HepG2 (cell line): Measurements from ENCODE around the gene DCST2. TPM values are rescaled to one million over a fixed set of nuclear protein-coding genes. Genes with fewer than 3 reads are reported as not detected.

Experiments used
- AGO1 ChIP-seq: fragments of 200-400 bp; formaldehyde crosslinking; IDR thresholded peaks from 2 replicates; pipeline ENCODE4 v1.6.1; 2017; ENCODE audit warnings: mild to moderate bottlenecking, low read depth, low read length, moderate library complexity; ENCODE audit not compliant: poor library complexity, severe bottlenecking
- CEBPG ChIP-seq: IDR thresholded peaks from 2 replicates; pipeline ENCODE4 v1.6.1; 2016
- GATAD2A ChIP-seq: IDR thresholded peaks from 2 replicates; pipeline ENCODE4 v1.6.1; 2016
- HDAC1 ChIP-seq: sonication (generic); formaldehyde crosslinking; IDR thresholded peaks from 2 replicates; pipeline ENCODE4 v1.5.1; 2020; ENCODE audit warnings: mild to moderate bottlenecking, missing genetic modification reagents
- HES4 ChIP-seq: sonication (generic); formaldehyde crosslinking; IDR thresholded peaks from 2 replicates; pipeline ENCODE4 v1.9.0; 2021; ENCODE audit warnings: mild to moderate bottlenecking, missing genetic modification reagents, borderline replicate concordance
- HNRNPLL ChIP-seq: fragments of 200-400 bp; formaldehyde crosslinking; IDR thresholded peaks from 2 replicates; pipeline ENCODE4 v1.6.1; 2017; ENCODE audit warnings: mild to moderate bottlenecking, low read depth, low read length; ENCODE audit not compliant: poor library complexity, severe bottlenecking
- RARA ChIP-seq: IDR thresholded peaks from 2 replicates; pipeline ENCODE4 v1.6.1; 2016; ENCODE audit warnings: missing genetic modification reagents, missing compliant biosample characterization
- SAP130 ChIP-seq: IDR thresholded peaks from 2 replicates; pipeline ENCODE4 v1.6.1; 2016; ENCODE audit warnings: low read depth
- SNAPC2 ChIP-seq: sonication (generic); formaldehyde crosslinking; IDR thresholded peaks from 2 replicates; pipeline ENCODE4 v1.8.1; 2022; ENCODE audit warnings: mild to moderate bottlenecking, missing genetic modification reagents
- TBX3 ChIP-seq: fragments of 450-650 bp; IDR thresholded peaks from 2 replicates; pipeline ENCODE4 v1.6.1; 2017; ENCODE audit warnings: antibody characterized with exemption, mild to moderate bottlenecking, inconsistent platforms, borderline replicate concordance
- TMF1 ChIP-seq: sonication (generic); formaldehyde crosslinking; IDR thresholded peaks from 2 replicates; pipeline ENCODE4 v1.8.1; 2022; ENCODE audit warnings: low read depth, missing genetic modification reagents
- ZBTB38 ChIP-seq: sonication (generic); formaldehyde crosslinking; IDR thresholded peaks from 2 replicates; pipeline ENCODE4 v1.5.1; 2020; ENCODE audit warnings: mild to moderate bottlenecking, missing genetic modification reagents
- ZNF225 ChIP-seq: sonication (generic); formaldehyde crosslinking; IDR thresholded peaks from 2 replicates; pipeline ENCODE4 v1.4.0; 2020; ENCODE audit warnings: mild to moderate bottlenecking, missing genetic modification reagents
- ZNF230 ChIP-seq: sonication (generic); formaldehyde crosslinking; IDR thresholded peaks from 2 replicates; pipeline ENCODE4 v1.4.0; 2020; ENCODE audit warnings: mild to moderate bottlenecking, missing genetic modification reagents
- ZNF264 ChIP-seq: sonication (generic); formaldehyde crosslinking; IDR thresholded peaks from 2 replicates; pipeline ENCODE4 v1.4.0; 2020; ENCODE audit warnings: missing genetic modification reagents
- ZNF3 ChIP-seq: IDR thresholded peaks from 2 replicates; pipeline ENCODE4 v1.7.0; 2017; ENCODE audit warnings: inconsistent platforms
- ZNF570 ChIP-seq: sonication (generic); formaldehyde crosslinking; IDR thresholded peaks from 2 replicates; pipeline ENCODE4 v1.4.0; 2020; ENCODE audit warnings: mild to moderate bottlenecking, missing genetic modification reagents, borderline replicate concordance
- ZNF747 ChIP-seq: sonication (generic); formaldehyde crosslinking; IDR thresholded peaks from 2 replicates; pipeline ENCODE4 v1.8.1; 2023; ENCODE audit warnings: missing genetic modification reagents, mild to moderate bottlenecking, borderline replicate concordance
- ZNF761 ChIP-seq: sonication (generic); formaldehyde crosslinking; conservative IDR thresholded peaks from 2 replicates; pipeline ENCODE4 v1.4.0; 2020; ENCODE audit warnings: mild to moderate bottlenecking, missing genetic modification reagents
- ZNF772 ChIP-seq: sonication (generic); formaldehyde crosslinking; IDR thresholded peaks from 2 replicates; pipeline ENCODE4 v1.5.0; 2020; ENCODE audit warnings: mild to moderate bottlenecking, missing genetic modification reagents
- polyA plus RNA-seq, 8 experiments: library from polyadenylated mRNA; depleted of rRNA in 3 of 8; stranded (reverse) in 7 of 8; unstranded in 1 of 8; fragments of >200 nt; fragmentation: Illumina TruSeq in 4 of 8; extraction: Trizol in 4 of 8; gene quantifications; 2 replicates each; pipeline versions ENCODE4 v1.2.1 to v1.2.3, GENCODE V29; 2011 to 2016; ENCODE audit warnings: low read depth in 4 of 8, missing spikeins in 1 of 8, mixed read lengths in 1 of 8; ENCODE audit not compliant: insufficient read depth in 1 of 8
- total RNA-seq, 5 experiments: library from RNA; depleted of rRNA; stranded (reverse); fragments of >200 nt; fragmentation: Illumina TruSeq; extraction: Trizol; gene quantifications; 2 replicates each; pipeline ENCODE4 v1.2.3, GENCODE V29; 2016; ENCODE audit warnings: low read depth in 1 of 5
- TF ChIP-seq, protein P1 (sequence below): sonication (generic); formaldehyde crosslinking; IDR thresholded peaks from 2 replicates; pipeline ENCODE4 v1.4.0; 2020; ENCODE audit warnings: mild to moderate bottlenecking, missing genetic modification reagents
- TF ChIP-seq, protein P2 (sequence below): IDR thresholded peaks from 2 replicates; pipeline ENCODE4 v1.6.1; 2016; ENCODE audit warnings: missing compliant biosample characterization, missing genetic modification reagents, borderline replicate concordance
- TF ChIP-seq, protein P3 (sequence below): sonication (generic); formaldehyde crosslinking; IDR thresholded peaks from 2 replicates; pipeline ENCODE4 v1.5.0; 2020; ENCODE audit warnings: mild to moderate bottlenecking, missing genetic modification reagents
- TF ChIP-seq, protein P4 (sequence below): sonication (generic); formaldehyde crosslinking; IDR thresholded peaks from 2 replicates; pipeline ENCODE4 v1.5.1; 2020; ENCODE audit warnings: mild to moderate bottlenecking, missing genetic modification reagents, moderate library complexity

DCST2 gene
- total and polyA plus RNA-seq, 2 of the 13 experiments (the other 11 are each of a cell fraction or from before 2014, with no cell fraction given): 0.74 TPM; not detected in 1

DNA sequence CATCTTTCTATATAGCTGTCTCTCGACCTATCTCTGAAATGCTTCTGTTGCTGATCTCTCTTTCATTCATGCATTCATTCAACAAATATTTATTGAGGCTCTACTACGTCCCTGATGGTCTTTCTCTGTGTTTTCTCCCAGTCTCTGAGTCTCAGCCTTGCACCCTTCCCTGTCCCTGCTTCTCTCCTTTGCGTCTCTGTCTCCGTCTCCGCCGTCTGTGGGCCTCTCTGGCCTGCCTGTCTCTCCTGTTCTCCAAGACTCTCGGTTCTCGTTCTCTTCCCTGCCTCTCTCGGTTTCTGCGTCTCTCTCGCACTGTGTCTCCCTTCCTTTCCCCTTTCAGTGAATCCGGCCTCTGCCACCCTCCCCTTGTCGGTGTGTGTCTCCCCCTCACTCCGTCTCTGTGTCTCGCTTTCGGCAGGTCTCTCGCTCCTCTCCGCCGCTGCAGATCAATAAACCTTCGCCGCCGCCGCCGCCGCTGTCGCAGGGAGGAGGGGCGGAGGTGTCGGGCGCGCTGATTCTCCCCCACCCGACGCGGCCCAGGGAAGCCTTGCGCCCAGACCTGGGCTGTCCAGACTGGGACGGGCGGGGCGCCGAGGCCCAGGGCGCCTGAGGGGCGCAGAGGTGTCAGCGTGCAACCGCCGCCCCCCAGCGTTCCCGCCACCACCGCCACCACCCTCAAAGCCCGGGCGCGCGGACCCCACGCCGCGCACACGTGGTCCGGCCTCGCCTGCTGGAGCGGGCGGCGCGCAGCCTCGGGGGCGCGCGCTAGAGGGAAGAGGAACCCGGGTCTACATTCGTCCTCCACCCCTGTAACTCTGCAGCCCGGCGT, 48.1 kb upstream of the DCST2 start (continued):
- TF ChIP-seq ZNF747 (CRISPR knock-in tag) (no peak), ZNF3 (CRISPR knock-in tag) (peak; percentile 89), ZNF225 (CRISPR knock-in tag) (no peak), CEBPG (CRISPR knock-in tag) (no peak), ZNF761 (0 out of 2 replicates have a peak, but pooled peaks have one; percentile 36), ZNF264 (CRISPR knock-in tag) (no peak), HES4 (CRISPR knock-in tag) (no peak), TMF1 (CRISPR knock-in tag) (0 out of 2 replicates have a peak, but pooled peaks have one; percentile 65), TBX3 (no peak), ZNF772 (no peak), ZNF570 (CRISPR knock-in tag) (no peak), ZBTB38 (CRISPR knock-in tag) (0 out of 2 replicates have a peak, but pooled peaks have one; percentile 24), GATAD2A (CRISPR knock-in tag) (0 out of 2 replicates have a peak, but pooled peaks have one; percentile 13), SNAPC2 (CRISPR knock-in tag) (no peak), RARA (CRISPR knock-in tag) (0 out of 2 replicates have a peak, but pooled peaks have one; percentile 3), HNRNPLL (peak; percentile 9), SAP130 (peak; percentile 10; the same call in 1 of the 2 replicates), ZNF230 (CRISPR knock-in tag) (no peak), HDAC1 (0 out of 2 replicates have a peak, but pooled peaks have one; percentile 12), AGO1 (no peak)
- TF ChIP-seq, protein P1, sequence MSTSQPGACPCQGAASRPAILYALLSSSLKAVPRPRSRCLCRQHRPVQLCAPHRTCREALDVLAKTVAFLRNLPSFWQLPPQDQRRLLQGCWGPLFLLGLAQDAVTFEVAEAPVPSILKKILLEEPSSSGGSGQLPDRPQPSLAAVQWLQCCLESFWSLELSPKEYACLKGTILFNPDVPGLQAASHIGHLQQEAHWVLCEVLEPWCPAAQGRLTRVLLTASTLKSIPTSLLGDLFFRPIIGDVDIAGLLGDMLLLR: peak; percentile 41; the same call in 1 of the 2 replicates
- TF ChIP-seq, protein P2, sequence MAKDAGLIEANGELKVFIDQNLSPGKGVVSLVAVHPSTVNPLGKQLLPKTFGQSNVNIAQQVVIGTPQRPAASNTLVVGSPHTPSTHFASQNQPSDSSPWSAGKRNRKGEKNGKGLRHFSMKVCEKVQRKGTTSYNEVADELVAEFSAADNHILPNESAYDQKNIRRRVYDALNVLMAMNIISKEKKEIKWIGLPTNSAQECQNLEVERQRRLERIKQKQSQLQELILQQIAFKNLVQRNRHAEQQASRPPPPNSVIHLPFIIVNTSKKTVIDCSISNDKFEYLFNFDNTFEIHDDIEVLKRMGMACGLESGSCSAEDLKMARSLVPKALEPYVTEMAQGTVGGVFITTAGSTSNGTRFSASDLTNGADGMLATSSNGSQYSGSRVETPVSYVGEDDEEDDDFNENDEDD (CRISPR knock-in tag): peak; percentile 27; the same call in 1 of the 2 replicates
- TF ChIP-seq, protein P3, sequence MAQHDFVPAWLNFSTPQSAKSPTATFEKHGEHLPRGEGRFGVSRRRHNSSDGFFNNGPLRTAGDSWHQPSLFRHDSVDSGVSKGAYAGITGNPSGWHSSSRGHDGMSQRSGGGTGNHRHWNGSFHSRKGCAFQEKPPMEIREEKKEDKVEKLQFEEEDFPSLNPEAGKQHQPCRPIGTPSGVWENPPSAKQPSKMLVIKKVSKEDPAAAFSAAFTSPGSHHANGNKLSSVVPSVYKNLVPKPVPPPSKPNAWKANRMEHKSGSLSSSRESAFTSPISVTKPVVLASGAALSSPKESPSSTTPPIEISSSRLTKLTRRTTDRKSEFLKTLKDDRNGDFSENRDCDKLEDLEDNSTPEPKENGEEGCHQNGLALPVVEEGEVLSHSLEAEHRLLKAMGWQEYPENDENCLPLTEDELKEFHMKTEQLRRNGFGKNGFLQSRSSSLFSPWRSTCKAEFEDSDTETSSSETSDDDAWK (CRISPR knock-in tag): no peak
- TF ChIP-seq, protein P4, sequence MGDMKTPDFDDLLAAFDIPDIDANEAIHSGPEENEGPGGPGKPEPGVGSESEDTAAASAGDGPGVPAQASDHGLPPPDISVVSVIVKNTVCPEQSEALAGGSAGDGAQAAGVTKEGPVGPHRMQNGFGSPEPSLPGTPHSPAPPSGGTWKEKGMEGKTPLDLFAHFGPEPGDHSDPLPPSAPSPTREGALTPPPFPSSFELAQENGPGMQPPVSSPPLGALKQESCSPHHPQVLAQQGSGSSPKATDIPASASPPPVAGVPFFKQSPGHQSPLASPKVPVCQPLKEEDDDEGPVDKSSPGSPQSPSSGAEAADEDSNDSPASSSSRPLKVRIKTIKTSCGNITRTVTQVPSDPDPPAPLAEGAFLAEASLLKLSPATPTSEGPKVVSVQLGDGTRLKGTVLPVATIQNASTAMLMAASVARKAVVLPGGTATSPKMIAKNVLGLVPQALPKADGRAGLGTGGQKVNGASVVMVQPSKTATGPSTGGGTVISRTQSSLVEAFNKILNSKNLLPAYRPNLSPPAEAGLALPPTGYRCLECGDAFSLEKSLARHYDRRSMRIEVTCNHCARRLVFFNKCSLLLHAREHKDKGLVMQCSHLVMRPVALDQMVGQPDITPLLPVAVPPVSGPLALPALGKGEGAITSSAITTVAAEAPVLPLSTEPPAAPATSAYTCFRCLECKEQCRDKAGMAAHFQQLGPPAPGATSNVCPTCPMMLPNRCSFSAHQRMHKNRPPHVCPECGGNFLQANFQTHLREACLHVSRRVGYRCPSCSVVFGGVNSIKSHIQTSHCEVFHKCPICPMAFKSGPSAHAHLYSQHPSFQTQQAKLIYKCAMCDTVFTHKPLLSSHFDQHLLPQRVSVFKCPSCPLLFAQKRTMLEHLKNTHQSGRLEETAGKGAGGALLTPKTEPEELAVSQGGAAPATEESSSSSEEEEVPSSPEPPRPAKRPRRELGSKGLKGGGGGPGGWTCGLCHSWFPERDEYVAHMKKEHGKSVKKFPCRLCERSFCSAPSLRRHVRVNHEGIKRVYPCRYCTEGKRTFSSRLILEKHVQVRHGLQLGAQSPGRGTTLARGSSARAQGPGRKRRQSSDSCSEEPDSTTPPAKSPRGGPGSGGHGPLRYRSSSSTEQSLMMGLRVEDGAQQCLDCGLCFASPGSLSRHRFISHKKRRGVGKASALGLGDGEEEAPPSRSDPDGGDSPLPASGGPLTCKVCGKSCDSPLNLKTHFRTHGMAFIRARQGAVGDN (CRISPR knock-in tag): peak; percentile 83
